Neuronal stem cell (in vitro differentiated cells): ENCODE data around the gene POU4F2.

ENCODE experiments used
- DNase-seq: peaks from one replicate; pipeline ENCODE4 v3.0.0-alpha.2; 2013; ENCODE audit warnings: low spot score
- H2AFZ ChIP-seq: one replicate; pipeline ENCODE4 v1.6.1; 2013; ENCODE audit warnings: mild to moderate bottlenecking, low read length, inconsistent platforms
- H2AK5ac ChIP-seq: 2 replicates; pipeline ENCODE4 v1.6.1; 2013; ENCODE audit warnings: low read depth, mild to moderate bottlenecking, inconsistent platforms, low read length, moderate library complexity, mixed read lengths
- H2BK120ac ChIP-seq: 2 replicates; pipeline ENCODE4 v1.6.1; 2013; ENCODE audit warnings: low read depth, mild to moderate bottlenecking, inconsistent platforms, low read length, moderate library complexity, mixed read lengths
- H2BK12ac ChIP-seq: one replicate; pipeline ENCODE4 v1.6.1; 2013; ENCODE audit warnings: low read length, inconsistent platforms
- H2BK15ac ChIP-seq: 2 replicates; pipeline ENCODE4 v1.6.1; 2013; ENCODE audit warnings: mild to moderate bottlenecking, low read length, inconsistent platforms, mixed read lengths
- H2BK5ac ChIP-seq: one replicate; pipeline ENCODE4 v1.6.1; 2013; ENCODE audit warnings: inconsistent platforms, mild to moderate bottlenecking, low read length, moderate library complexity
- H3K14ac ChIP-seq: one replicate; pipeline ENCODE4 v1.6.1; 2013; ENCODE audit warnings: low read length, inconsistent platforms
- H3K18ac ChIP-seq: 2 replicates; pipeline ENCODE4 v1.6.1; 2013; ENCODE audit warnings: low read length, inconsistent platforms
- H3K23ac ChIP-seq: 2 replicates; pipeline ENCODE4 v1.6.1; 2013; ENCODE audit warnings: low read depth, mild to moderate bottlenecking, mixed read lengths, low read length, inconsistent platforms; ENCODE audit not compliant: poor library complexity
- H3K27ac ChIP-seq: replicated peaks from 3 replicates; pipeline ENCODE4 v1.5.1; 2013; ENCODE audit warnings: low read length, inconsistent platforms
- H3K27me3 ChIP-seq, 3 experiments: 2 replicates each; pipeline ENCODE4 v1.6.1; 2013; ENCODE audit warnings: low read length in 3 of 3, mild to moderate bottlenecking in 2 of 3, inconsistent platforms in 1 of 3, low read depth in 1 of 3, mixed read lengths in 1 of 3, moderate library complexity in 1 of 3; ENCODE audit not compliant: control insufficient read depth in 3 of 3, insufficient read depth in 3 of 3
- H3K36me3 ChIP-seq, 2 donors: replicated peaks in 1 of 2; 2 replicates each; pipeline ENCODE4 v1.6.1; 2013; ENCODE audit warnings: low read length in 2 of 2; ENCODE audit not compliant: control insufficient read depth in 2 of 2, insufficient read depth in 2 of 2
- H3K4ac ChIP-seq: 2 replicates; pipeline ENCODE4 v1.6.1; 2013; ENCODE audit warnings: inconsistent platforms, mild to moderate bottlenecking, low read length, moderate library complexity
- H3K4me1 ChIP-seq, 2 donors: 1 replicate in 1 of 2; 2 replicates in 1 of 2; pipeline ENCODE4 v1.6.1; 2013; ENCODE audit warnings: low read length in 2 of 2, low read depth in 1 of 2; ENCODE audit not compliant: control insufficient read depth in 2 of 2, insufficient read depth in 1 of 2
- H3K4me2 ChIP-seq: one replicate; pipeline ENCODE4 v1.6.1; 2013; ENCODE audit warnings: mild to moderate bottlenecking, low read length, inconsistent platforms; ENCODE audit not compliant: insufficient read depth, poor library complexity, severe bottlenecking
- H3K4me3 ChIP-seq, 2 donors: 2 replicates each; pipeline ENCODE4 v1.5.1; 2013; ENCODE audit warnings: low read length in 2 of 2, mild to moderate bottlenecking in 2 of 2, inconsistent platforms in 1 of 2, moderate library complexity in 1 of 2
- H3K79me1 ChIP-seq: one replicate; pipeline ENCODE4 v1.6.1; 2013; ENCODE audit warnings: low read depth, mild to moderate bottlenecking, inconsistent platforms, low read length, moderate library complexity
- H3K9ac ChIP-seq: one replicate; pipeline ENCODE4 v1.6.1; 2013; ENCODE audit warnings: mild to moderate bottlenecking, low read depth, low read length, inconsistent platforms; ENCODE audit not compliant: poor library complexity
- H3K9me3 ChIP-seq, 2 donors: replicated peaks in 1 of 2; 2 replicates each; pipeline versions ENCODE3 to v1.6.1; 2013; ENCODE audit warnings: low read length in 2 of 2, mild to moderate bottlenecking in 2 of 2, inconsistent platforms in 1 of 2, low read depth in 1 of 2, mixed read lengths in 1 of 2, moderate library complexity in 1 of 2; ENCODE audit not compliant: control insufficient read depth in 2 of 2, insufficient read depth in 1 of 2
- H4K8ac ChIP-seq: one replicate; pipeline ENCODE4 v1.6.1; 2013; ENCODE audit warnings: low read depth, mild to moderate bottlenecking, inconsistent platforms, low read length, moderate library complexity
- H4K91ac ChIP-seq: one replicate; pipeline ENCODE4 v1.6.1; 2013; ENCODE audit warnings: low read length, low read depth, mild to moderate bottlenecking, inconsistent platforms; ENCODE audit not compliant: poor library complexity
- WGBS, 2 donors: extraction: QIAGEN DNeasy Blood & Tissue Kit; methylation state at CpG; one replicate each; pipeline ENCODE4 v1.1.7; 2013; ENCODE audit warnings: missing lambda C conversion rate in 2 of 2, mixed read lengths in 1 of 2; ENCODE audit not compliant: insufficient read length in 2 of 2, insufficient replicate concordance in 1 of 2; ENCODE audit errors: extremely low coverage in 2 of 2; 5-methylcytosine and 5-hydroxymethylcytosine counted together

Gene POU4F2

GRCh38 chr4:146638333-146638785, 334 bp upstream of the POU4F2 start:
- Histone ChIP-seq H4K8ac (no peak overlapping the region), H3K27ac (no peak overlapping the region), H3K23ac (no peak overlapping the region), H3K4me3 (peak overlapping the region; percentile 27 to 65), H2AFZ (peak overlapping the region; percentile 87), H3K79me1 (peaks cover 3% of the 10 kb centered on the region), H2BK12ac (no peak overlapping the region), H3K14ac (no peak overlapping the region), H3K36me3 (no peaks in the 10 kb centered on the region), H3K27me3 (peaks cover 35 to 92% (median 76%) of the 10 kb centered on the region in 3 experiments), H2AK5ac (no peak overlapping the region), H3K9ac (no peak overlapping the region), H3K9me3 (peaks cover 3 to 5% of the 10 kb centered on the region in 2 donors), H3K18ac (no peak overlapping the region), H2BK15ac (no peak overlapping the region), H2BK5ac (no peak overlapping the region), H4K91ac (no peak overlapping the region), H3K4ac (no peak overlapping the region), H2BK120ac (no peak overlapping the region), H3K4me2 (peak overlapping the region; percentile 71), H3K4me1 (peaks cover 4 to 6% of the 10 kb centered on the region in 2 donors)
- DNase-seq: no peak
- no CpG with 5 or more reads among the region's 34 CpGs for whole genome bisulfite sequencing, 2 donors

DNA sequence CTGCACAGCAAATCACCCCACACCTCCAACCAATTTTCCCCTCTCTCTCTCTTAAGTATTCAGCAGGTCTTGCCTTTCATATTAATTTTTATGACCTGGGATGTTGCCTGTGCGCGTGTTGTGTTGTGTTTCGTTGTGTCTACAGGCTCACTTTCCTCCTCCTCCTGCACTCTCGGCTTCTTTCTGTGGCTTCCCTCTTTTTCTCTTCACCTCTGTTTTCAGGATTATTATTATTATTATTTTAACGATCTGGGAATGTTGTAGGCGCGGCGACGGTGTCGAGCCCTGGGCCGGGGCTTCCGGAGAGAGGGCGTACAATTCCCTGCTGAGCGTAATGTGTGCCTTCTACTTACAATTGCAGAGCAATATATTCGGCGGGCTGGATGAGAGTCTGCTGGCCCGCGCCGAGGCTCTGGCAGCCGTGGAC, 826 bp downstream of the POU4F2 start:
- Histone ChIP-seq H2BK12ac (no peak overlapping the region), H3K27ac (no peak overlapping the region), H3K4me2 (peak overlapping the region; percentile 71), H2AFZ (peak overlapping the region; percentile 87), H3K4me1 (peaks cover 4 to 6% of the 10 kb centered on the region in 2 donors), H3K9me3 (peaks cover 3 to 5% of the 10 kb centered on the region in 2 donors), H2BK15ac (no peak overlapping the region), H4K91ac (no peak overlapping the region), H3K27me3 (peaks cover 34 to 90% (median 66%) of the 10 kb centered on the region in 3 experiments), H3K23ac (peak overlapping the region; percentile 97), H4K8ac (no peak overlapping the region), H3K18ac (no peak overlapping the region), H3K4me3 (no peak overlapping the region), H3K14ac (no peak overlapping the region), H3K9ac (no peak overlapping the region), H3K79me1 (peaks cover 3% of the 10 kb centered on the region), H3K36me3 (no peaks in the 10 kb centered on the region), H3K4ac (no peak overlapping the region), H2BK5ac (no peak overlapping the region), H2BK120ac (no peak overlapping the region), H2AK5ac (no peak overlapping the region)
- no CpG with 5 or more reads among the region's 20 CpGs for WGBS, 2 donors
- DNase-seq: no peak

DNA sequence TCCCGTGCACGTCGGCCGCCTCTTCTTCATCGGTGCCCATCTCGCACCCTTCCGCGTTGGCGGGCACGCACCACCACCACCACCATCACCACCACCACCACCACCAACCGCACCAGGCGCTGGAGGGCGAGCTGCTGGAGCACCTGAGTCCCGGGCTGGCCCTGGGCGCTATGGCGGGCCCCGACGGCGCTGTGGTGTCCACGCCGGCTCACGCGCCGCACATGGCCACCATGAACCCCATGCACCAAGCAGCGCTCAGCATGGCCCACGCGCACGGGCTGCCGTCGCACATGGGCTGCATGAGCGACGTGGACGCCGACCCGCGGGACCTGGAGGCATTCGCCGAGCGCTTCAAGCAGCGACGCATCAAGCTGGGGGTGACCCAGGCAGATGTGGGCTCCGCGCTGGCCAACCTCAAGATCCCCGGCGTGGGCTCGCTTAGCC, 1.4 kb downstream of the POU4F2 start:
- Histone ChIP-seq H3K4me3 (peak overlapping the region in 1 of 2 donors; percentile 55), H3K79me1 (peaks cover 3% of the 10 kb centered on the region), H3K4ac (no peak overlapping the region), H3K36me3 (no peaks in the 10 kb centered on the region), H4K91ac (no peak overlapping the region), H2BK12ac (peak overlapping the region; percentile 73), H2AK5ac (peak overlapping the region; percentile 63), H2BK15ac (no peak overlapping the region), H3K9ac (no peak overlapping the region), H2BK5ac (no peak overlapping the region), H3K9me3 (peaks cover 3 to 5% of the 10 kb centered on the region in 2 donors), H3K4me1 (peaks cover 4 to 6% of the 10 kb centered on the region in 2 donors), H3K14ac (peak overlapping the region; percentile 82), H3K27ac (no peak overlapping the region), H3K27me3 (peaks cover 30 to 90% (median 60%) of the 10 kb centered on the region in 3 experiments), H4K8ac (peak overlapping the region; percentile 43), H2BK120ac (no peak overlapping the region), H2AFZ (peak overlapping the region; percentile 53), H3K18ac (peak overlapping the region; percentile 64), H3K4me2 (peak overlapping the region; percentile 11), H3K23ac (peak overlapping the region; percentile 97)
- WGBS, 2 donors: no CpG with 5 or more reads among the region's 46 CpGs
- no peak for DNase-seq

- Histone ChIP-seq H3K18ac (no peak overlapping the region), H2AK5ac (peak overlapping the region; percentile 63), H3K27ac (no peak overlapping the region), H3K23ac (peak overlapping the region; percentile 97), H3K36me3 (no peaks in the 10 kb centered on the region), H4K91ac (no peak overlapping the region), H2BK15ac (no peak overlapping the region), H2AFZ (peak overlapping the region; percentile 53), H4K8ac (no peak overlapping the region), H3K9ac (no peak overlapping the region), H3K4me3 (no peak overlapping the region), H3K4ac (no peak overlapping the region), H2BK12ac (no peak overlapping the region), H3K4me1 (peaks cover 4 to 6% of the 10 kb centered on the region in 2 donors), H2BK5ac (no peak overlapping the region), H3K27me3 (peaks cover 30 to 90% (median 59%) of the 10 kb centered on the region in 3 experiments), H3K79me1 (peaks cover 3% of the 10 kb centered on the region), H3K9me3 (peaks cover 3 to 5% of the 10 kb centered on the region in 2 donors), H3K14ac (peak overlapping the region; percentile 82), H3K4me2 (no peak overlapping the region), H2BK120ac (no peak overlapping the region)
- no CpG with 5 or more reads among the region's 37 CpGs for WGBS, 2 donors
- no peak for DNase-seq
These were observed 1.9 kb downstream of the POU4F2 start for GRCh38 chr4:146640465-146641061.
